ENCODE measurements around the gene TMC6.
"Not testable (repeated sequence)": the region's sequence is repeated elsewhere in the genome, so short reads cannot be mapped to it uniquely, and the experiment has no call there.

DNA sequence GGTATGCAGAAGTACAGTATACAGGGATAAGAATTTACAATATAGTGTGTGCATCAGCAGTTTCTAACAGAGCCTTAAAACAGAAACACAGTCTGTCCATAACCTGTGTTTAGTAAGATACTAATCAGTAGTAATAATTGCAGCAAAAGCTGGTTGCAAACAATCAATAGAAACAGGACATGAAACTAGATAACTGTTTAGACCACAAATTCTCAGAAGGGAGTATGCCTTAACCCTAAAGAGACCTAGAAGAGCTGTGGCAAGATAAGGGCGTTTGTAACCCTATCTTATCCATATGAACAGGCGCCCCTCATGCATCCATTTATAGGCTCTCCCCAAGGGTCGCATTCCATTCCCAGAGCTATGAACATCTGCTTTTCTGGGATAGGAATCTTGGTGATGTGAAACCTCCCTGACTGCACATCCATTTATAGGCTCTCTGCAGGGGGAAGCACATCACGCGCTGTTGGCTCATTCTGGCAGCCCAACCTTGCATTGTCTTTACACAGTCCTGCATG lies 46.1 kb downstream of the TMC6 start:
- TF ChIP-seq CTCF (optimal IDR thresholded peaks at IDR 0.05 in 1 of 3, IDR thresholded peaks at IDR 0.05 in 1 of 3, conservative IDR thresholded peaks at IDR 0.05 in 1 of 3; ENCODE audit: extremely low read depth in 1 of 3, insufficient read depth in 2 of 3, low read length in 3 of 3); EZH2 (IDR thresholded peaks at IDR 0.05; ENCODE audit: low read length): not testable (repeated sequence)

All from keratinocyte (primary cell).